ENCODE measurements around the gene KCNMB1.
A peak's percentile ranks its signal among the peaks of the same experiment; 100 is the strongest.

KCNMB1 gene

GRCh38 chr5:170410401-170410800 is 21.2 kb upstream of the KCNMB1 start:
- ATAC-seq (ENCODE audit: low read depth) (no peak), DNase-seq (ENCODE audit: low spot score) (no peak)
- H3K36me3 ChIP-seq (ENCODE audit: low read depth), result no peaks in the 10 kb centered on the region
- no peaks in the 10 kb centered on the region for H3K9me3 ChIP-seq (ENCODE audit: severe bottlenecking)
- no peak overlapping the region for H3K4me3 ChIP-seq (ENCODE audit: severe bottlenecking)
- H3K27me3 ChIP-seq (ENCODE audit: insufficient read depth, poor library complexity, severe bottlenecking), result peaks cover 4% of the 10 kb centered on the region
- H3K27ac ChIP-seq (ENCODE audit: poor library complexity, severe bottlenecking), result no peak overlapping the region
- no peak for TF ChIP-seq CTCF (IDR thresholded peaks at IDR 0.05; ENCODE audit: poor library complexity, severe bottlenecking)
- no peaks in the 10 kb centered on the region for H3K4me1 ChIP-seq (ENCODE audit: insufficient read depth, poor library complexity, severe bottlenecking)

- Histone ChIP-seq H3K36me3 (ENCODE audit: low read depth) (no peaks in the 10 kb centered on the region), H3K4me3 (ENCODE audit: severe bottlenecking) (no peak overlapping the region), H3K27me3 (ENCODE audit: insufficient read depth, poor library complexity, severe bottlenecking) (peaks cover 4% of the 10 kb centered on the region), H3K27ac (ENCODE audit: poor library complexity, severe bottlenecking) (no peak overlapping the region), H3K4me1 (ENCODE audit: insufficient read depth, poor library complexity, severe bottlenecking) (no peaks in the 10 kb centered on the region), H3K9me3 (ENCODE audit: severe bottlenecking) (no peaks in the 10 kb centered on the region)
- peak; percentile 37; the same call in 2 of the 3 replicates for ATAC-seq (ENCODE audit: low read depth)
- no peak for TF ChIP-seq CTCF (IDR thresholded peaks at IDR 0.05; ENCODE audit: poor library complexity, severe bottlenecking)
- no peak for DNase-seq (ENCODE audit: low spot score)
Measured at GRCh38 chr5:170408877-170409660, 19.9 kb upstream of the KCNMB1 start.

GRCh38 chr5:170408226-170408625 is 19.1 kb upstream of the KCNMB1 start:
- Histone ChIP-seq H3K4me3 (ENCODE audit: severe bottlenecking) (no peak overlapping the region), H3K27ac (ENCODE audit: poor library complexity, severe bottlenecking) (no peak overlapping the region), H3K27me3 (ENCODE audit: insufficient read depth, poor library complexity, severe bottlenecking) (peaks cover 4% of the 10 kb centered on the region), H3K36me3 (ENCODE audit: low read depth) (no peaks in the 10 kb centered on the region), H3K4me1 (ENCODE audit: insufficient read depth, poor library complexity, severe bottlenecking) (no peaks in the 10 kb centered on the region), H3K9me3 (ENCODE audit: severe bottlenecking) (no peaks in the 10 kb centered on the region)
- ATAC-seq (ENCODE audit: low read depth), result peak; percentile 47; the same call in 1 of the 3 replicates
- no peak for DNase-seq (ENCODE audit: low spot score)
- no peak for TF ChIP-seq CTCF (IDR thresholded peaks at IDR 0.05; ENCODE audit: poor library complexity, severe bottlenecking)

GRCh38 chr5:170407062-170407461 is 17.9 kb upstream of the KCNMB1 start:
- DNase-seq (ENCODE audit: low spot score) (no peak), ATAC-seq (ENCODE audit: low read depth) (no peak)
- TF ChIP-seq CTCF (IDR thresholded peaks at IDR 0.05; ENCODE audit: poor library complexity, severe bottlenecking), result no peak
- H3K27ac ChIP-seq (ENCODE audit: poor library complexity, severe bottlenecking), result no peak overlapping the region
- peaks cover 4% of the 10 kb centered on the region for H3K27me3 ChIP-seq (ENCODE audit: insufficient read depth, poor library complexity, severe bottlenecking)
- no peaks in the 10 kb centered on the region for H3K36me3 ChIP-seq (ENCODE audit: low read depth)
- H3K4me1 ChIP-seq (ENCODE audit: insufficient read depth, poor library complexity, severe bottlenecking), result no peaks in the 10 kb centered on the region
- H3K9me3 ChIP-seq (ENCODE audit: severe bottlenecking), result no peaks in the 10 kb centered on the region
- no peak overlapping the region for H3K4me3 ChIP-seq (ENCODE audit: severe bottlenecking)

- H3K27ac ChIP-seq (ENCODE audit: poor library complexity, severe bottlenecking), result no peak overlapping the region
- H3K9me3 ChIP-seq (ENCODE audit: severe bottlenecking), result no peaks in the 10 kb centered on the region
- no peak for TF ChIP-seq CTCF (IDR thresholded peaks at IDR 0.05; ENCODE audit: poor library complexity, severe bottlenecking)
- H3K4me1 ChIP-seq (ENCODE audit: insufficient read depth, poor library complexity, severe bottlenecking), result no peaks in the 10 kb centered on the region
- no peak overlapping the region for H3K4me3 ChIP-seq (ENCODE audit: severe bottlenecking)
- H3K36me3 ChIP-seq (ENCODE audit: low read depth), result no peaks in the 10 kb centered on the region
- peaks cover 4% of the 10 kb centered on the region for H3K27me3 ChIP-seq (ENCODE audit: insufficient read depth, poor library complexity, severe bottlenecking)
- ATAC-seq (ENCODE audit: low read depth) (no peak), DNase-seq (ENCODE audit: low spot score) (no peak)
Measured at GRCh38 chr5:170405817-170406216, 16.6 kb upstream of the KCNMB1 start.

All from RWPE2 (cell line).